GM12891 (cell line): ENCODE measurements around the gene MUC6.

ENCODE experiments used
- POLR2A ChIP-seq: IDR thresholded peaks from 2 replicates; pipeline ENCODE4 v1.6.1; 2011; ENCODE audit warnings: low read depth, low read length, control low read depth
- POLR2AphosphoS5 ChIP-seq: IDR thresholded peaks from 2 replicates; pipeline ENCODE4 v1.6.1; 2011; ENCODE audit warnings: low read depth, low read length, control low read depth
- POU2F2 ChIP-seq: IDR thresholded peaks from 2 replicates; pipeline ENCODE4 v1.6.1; 2011; ENCODE audit warnings: low read depth, mild to moderate bottlenecking, control low read depth, low read length, moderate library complexity
- SPI1 ChIP-seq: IDR thresholded peaks from 2 replicates; pipeline ENCODE4 v1.6.1; 2011; ENCODE audit warnings: low read depth, low read length, control low read depth
- TAF1 ChIP-seq: IDR thresholded peaks from 2 replicates; pipeline ENCODE4 v1.6.1; 2011; ENCODE audit warnings: low read depth, low read length, control low read depth

- TF ChIP-seq POLR2A: no peak
- no peak for TF ChIP-seq POLR2AphosphoS5
- no peak for TF ChIP-seq TAF1
- no peak for TF ChIP-seq SPI1
- no peak for TF ChIP-seq POU2F2
These were observed 35.1 kb upstream of the MUC6 start for GRCh38 chr11:1071571-1072115.
